Endodermal cell (in vitro differentiated cells): ENCODE results near the gene SEPSECS. TPM values are rescaled to one million over a fixed set of nuclear protein-coding genes. Genes with fewer than 3 reads are reported as not detected.

ENCODE experiments used
- DNase-seq: peaks from one replicate; pipeline ENCODE4 v3.0.0-alpha.2; 2017
- H3K27ac ChIP-seq: 2 replicates; pipeline ENCODE4 v1.5.1; 2013; ENCODE audit warnings: mild to moderate bottlenecking, low read depth, low read length, moderate library complexity
- H3K27me3 ChIP-seq: 2 replicates; pipeline ENCODE4 v1.6.1; 2013; ENCODE audit warnings: mild to moderate bottlenecking, low read length, moderate library complexity; ENCODE audit not compliant: insufficient read depth, control insufficient read depth, poor library complexity, severe bottlenecking
- H3K36me3 ChIP-seq: 2 replicates; pipeline ENCODE4 v1.7.0; 2013; ENCODE audit warnings: mild to moderate bottlenecking, low read length, moderate library complexity; ENCODE audit not compliant: control insufficient read depth, insufficient read depth
- H3K4me1 ChIP-seq: one replicate; pipeline ENCODE4 v1.7.0; 2013; ENCODE audit warnings: low read length; ENCODE audit not compliant: control insufficient read depth, insufficient read depth
- H3K4me3 ChIP-seq: 2 replicates; pipeline ENCODE4 v1.5.1; 2013; ENCODE audit warnings: mild to moderate bottlenecking, low read length, moderate library complexity
- H3K9ac ChIP-seq: 2 replicates; pipeline ENCODE4 v1.6.1; 2013; ENCODE audit warnings: mild to moderate bottlenecking, low read length, moderate library complexity; ENCODE audit not compliant: poor library complexity, severe bottlenecking; ENCODE audit errors: extremely low read depth
- H3K9me3 ChIP-seq: 2 replicates; pipeline ENCODE4 v1.6.1; 2013; ENCODE audit warnings: mild to moderate bottlenecking, low read length, moderate library complexity; ENCODE audit not compliant: control insufficient read depth
- H3K27ac Mint-ChIP-seq: 2 replicates; pipeline ENCODE4 v1.8.0; 2020; ENCODE audit warnings: mixed read lengths
- H3K27me3 Mint-ChIP-seq: 2 replicates; pipeline ENCODE4 v1.8.0; 2021; ENCODE audit warnings: mild to moderate bottlenecking, mixed read lengths; ENCODE audit not compliant: insufficient read depth
- H3K36me3 Mint-ChIP-seq: 2 replicates; pipeline ENCODE4 v1.8.0; 2020; ENCODE audit warnings: low read depth, mixed read lengths
- H3K4me1 Mint-ChIP-seq: 2 replicates; pipeline ENCODE4 v1.8.0; 2020; ENCODE audit warnings: mixed read lengths
- H3K4me3 Mint-ChIP-seq: 2 replicates; pipeline ENCODE4 v1.8.0; 2020; ENCODE audit warnings: mild to moderate bottlenecking, moderate library complexity, mixed read lengths
- H3K9me3 Mint-ChIP-seq: 2 replicates; pipeline ENCODE4 v1.8.0; 2020; ENCODE audit warnings: mild to moderate bottlenecking, mixed read lengths
- WGBS, 2 experiments: methylation state at CpG; one replicate each; pipeline versions ENCODE4 v1.1.5 to v1.1.7; 2013; ENCODE audit warnings: missing lambda C conversion rate in 2 of 2, mixed read lengths in 1 of 2; ENCODE audit not compliant: insufficient coverage in 1 of 2, insufficient read length in 1 of 2; 5-methylcytosine and 5-hydroxymethylcytosine counted together
- total RNA-seq, 2 donors: library from RNA; stranded (reverse); fragmentation: NEBNext Ultra II Directional in 1 of 2; extraction: Animal tissue kit (Norgen Biotek cat#: 25700) in 1 of 2; gene quantifications; 2 replicates in 1 of 2; 3 replicates in 1 of 2; pipeline ENCODE4 v1.2.1, GENCODE V29; 2021
- TF ChIP-seq, protein P1 (sequence below): fragments of 200-600 bp; sonication (generic); conservative IDR thresholded peaks from 2 replicates; pipeline ENCODE4 v1.5.0; 2021; ENCODE audit warnings: antibody characterized with exemption, mild to moderate bottlenecking

Gene SEPSECS
- total RNA-seq, 2 donors from 2014 or later, result 5.9 to 12.6 TPM

DNA sequence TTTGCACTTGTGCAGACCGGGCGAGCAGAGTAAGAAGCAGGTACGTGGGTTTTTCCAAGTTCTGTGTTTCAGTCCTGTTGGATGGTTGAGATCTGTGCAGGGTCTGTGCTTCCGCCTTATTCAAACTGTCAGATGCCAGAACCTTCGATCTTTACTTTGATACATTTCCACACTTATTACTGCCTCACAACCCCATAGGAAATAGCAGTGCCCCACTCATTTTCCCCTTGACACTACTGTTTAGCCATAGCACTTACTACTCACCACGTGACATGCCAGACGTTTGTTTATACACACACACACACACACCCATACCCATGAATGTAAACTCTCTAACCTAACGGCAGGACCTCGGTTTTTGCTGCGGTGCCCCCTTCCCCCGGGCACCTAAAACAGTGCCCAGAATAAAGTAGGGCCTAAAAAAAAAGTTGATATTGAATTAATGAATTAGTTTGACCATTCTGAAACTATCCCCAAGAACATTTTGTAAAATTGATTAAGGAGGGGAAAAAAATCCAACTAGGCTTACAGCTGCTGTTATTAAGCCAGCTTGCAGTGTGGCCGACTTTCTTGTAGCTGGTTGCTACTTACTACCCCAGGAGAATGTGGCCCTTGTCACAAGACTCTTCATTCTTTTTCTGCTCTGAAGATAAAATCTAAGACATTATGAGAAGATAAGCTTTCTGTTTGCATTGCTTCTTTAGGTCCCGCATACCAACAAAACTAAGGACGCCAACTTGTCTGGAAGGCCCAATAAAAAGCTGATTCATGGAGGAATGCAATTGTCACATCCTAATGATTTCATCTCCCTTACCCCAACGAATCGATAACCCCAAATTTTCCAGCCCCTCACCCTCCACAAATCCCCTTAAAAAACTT is 704 bp upstream of the SEPSECS start:
- Mint-ChIP-seq H3K4me1 (peaks cover 12% of the 10 kb centered on the region), H3K4me3 (peak overlapping the region; percentile 82), H3K36me3 (peaks cover 9% of the 10 kb centered on the region), H3K27me3 (no peaks in the 10 kb centered on the region), H3K27ac (peak overlapping the region; percentile 98), H3K9me3 (no peaks in the 10 kb centered on the region)
- Histone ChIP-seq H3K36me3 (peaks cover 3% of the 10 kb centered on the region), H3K27me3 (no peaks in the 10 kb centered on the region), H3K9me3 (peaks cover 5% of the 10 kb centered on the region), H3K27ac (no peak overlapping the region), H3K4me3 (peak overlapping the region; percentile 88), H3K4me1 (peaks cover 3% of the 10 kb centered on the region), H3K9ac (peak overlapping the region; percentile 85)
- DNase-seq, result no peak
- TF ChIP-seq, protein P1, sequence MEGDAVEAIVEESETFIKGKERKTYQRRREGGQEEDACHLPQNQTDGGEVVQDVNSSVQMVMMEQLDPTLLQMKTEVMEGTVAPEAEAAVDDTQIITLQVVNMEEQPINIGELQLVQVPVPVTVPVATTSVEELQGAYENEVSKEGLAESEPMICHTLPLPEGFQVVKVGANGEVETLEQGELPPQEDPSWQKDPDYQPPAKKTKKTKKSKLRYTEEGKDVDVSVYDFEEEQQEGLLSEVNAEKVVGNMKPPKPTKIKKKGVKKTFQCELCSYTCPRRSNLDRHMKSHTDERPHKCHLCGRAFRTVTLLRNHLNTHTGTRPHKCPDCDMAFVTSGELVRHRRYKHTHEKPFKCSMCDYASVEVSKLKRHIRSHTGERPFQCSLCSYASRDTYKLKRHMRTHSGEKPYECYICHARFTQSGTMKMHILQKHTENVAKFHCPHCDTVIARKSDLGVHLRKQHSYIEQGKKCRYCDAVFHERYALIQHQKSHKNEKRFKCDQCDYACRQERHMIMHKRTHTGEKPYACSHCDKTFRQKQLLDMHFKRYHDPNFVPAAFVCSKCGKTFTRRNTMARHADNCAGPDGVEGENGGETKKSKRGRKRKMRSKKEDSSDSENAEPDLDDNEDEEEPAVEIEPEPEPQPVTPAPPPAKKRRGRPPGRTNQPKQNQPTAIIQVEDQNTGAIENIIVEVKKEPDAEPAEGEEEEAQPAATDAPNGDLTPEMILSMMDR, result no peak
- 39 to 57% methylated on average over 6 to 16 of the region's 16 CpGs for WGBS, 2 experiments

DNA sequence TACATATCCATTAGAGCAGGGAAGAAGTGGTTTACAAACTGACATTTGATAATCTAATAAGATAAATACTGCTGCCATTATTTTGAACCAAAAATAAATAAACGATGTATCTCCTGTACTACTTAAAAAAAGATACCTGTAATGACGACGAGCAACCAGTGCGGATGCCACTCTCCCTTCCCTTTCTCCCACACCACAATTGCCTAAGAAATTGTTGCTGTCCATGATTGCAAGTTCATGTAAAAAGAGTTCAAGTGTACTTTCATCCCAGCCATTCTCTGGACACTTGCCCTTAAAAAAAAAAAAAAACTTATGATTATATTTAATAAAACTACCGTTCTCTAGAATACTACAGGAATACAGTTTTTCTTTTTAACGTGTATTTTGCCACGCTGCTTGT is 1.4 kb downstream of the SEPSECS start:
- no peak overlapping the region for H3K27ac ChIP-seq
- Mint-ChIP-seq H3K27me3 (no peaks in the 10 kb centered on the region), H3K4me3 (peak overlapping the region; percentile 82), H3K9me3 (no peaks in the 10 kb centered on the region), H3K27ac (no peak overlapping the region), H3K36me3 (peaks cover 7% of the 10 kb centered on the region), H3K4me1 (peaks cover 15% of the 10 kb centered on the region)
- peaks cover 3% of the 10 kb centered on the region for H3K36me3 ChIP-seq
- H3K9ac ChIP-seq, result no peak overlapping the region
- no peak overlapping the region for H3K4me3 ChIP-seq
- peaks cover 3% of the 10 kb centered on the region for H3K4me1 ChIP-seq
- DNase-seq, result no peak
- H3K27me3 ChIP-seq, result no peaks in the 10 kb centered on the region
- 92 to 93% methylated on average over 7 of the region's 7 CpGs for WGBS, 2 experiments
- TF ChIP-seq, protein P1, result no peak
- H3K9me3 ChIP-seq, result no peaks in the 10 kb centered on the region

DNA sequence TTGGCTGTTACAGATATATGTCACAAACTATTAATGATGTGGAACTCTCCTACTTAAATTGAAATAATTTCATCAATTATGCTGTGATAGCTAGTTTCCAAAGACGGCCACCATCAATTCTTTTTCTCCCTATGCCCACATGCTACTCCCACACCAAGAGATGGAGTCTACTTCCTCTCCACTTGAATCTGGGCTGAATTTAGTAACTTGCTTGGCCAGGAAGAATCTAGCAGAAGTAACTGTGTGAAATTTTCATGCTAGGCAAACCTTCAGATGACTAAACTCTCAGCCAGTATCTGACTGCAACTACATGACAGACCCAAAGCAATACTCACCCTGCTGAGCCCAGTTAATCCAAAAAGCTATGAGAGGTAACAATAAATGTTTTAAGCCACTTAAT is 3.2 kb downstream of the SEPSECS start:
- Histone ChIP-seq H3K9ac (no peak overlapping the region), H3K27me3 (no peaks in the 10 kb centered on the region), H3K4me1 (peaks cover 3% of the 10 kb centered on the region), H3K4me3 (no peak overlapping the region), H3K27ac (no peak overlapping the region), H3K9me3 (no peaks in the 10 kb centered on the region), H3K36me3 (peaks cover 3% of the 10 kb centered on the region)
- TF ChIP-seq, protein P1, result no peak
- Mint-ChIP-seq H3K4me3 (no peak overlapping the region), H3K27me3 (no peaks in the 10 kb centered on the region), H3K36me3 (peaks cover 7% of the 10 kb centered on the region), H3K9me3 (no peaks in the 10 kb centered on the region), H3K27ac (no peak overlapping the region), H3K4me1 (peaks cover 15% of the 10 kb centered on the region)
- no peak for DNase-seq
- 63% methylated on average over 1 of the region's 1 CpG; no CpG with 5 or more reads in 1 of the 2 experiments for WGBS, 2 experiments
